Cardiac muscle cell (in vitro differentiated cells and primary cell): ENCODE data around the gene LRRC52. TPM values are rescaled to one million over a fixed set of nuclear protein-coding genes. Genes with fewer than 3 reads are reported as not detected.

Source experiments
- DNase-seq, 2 donors: peaks; one replicate each; pipeline versions ENCODE4 v3.0.0 to v3.0.0-alpha.2; 2010 to 2017; ENCODE audit warnings: low read depth in 1 of 2, low spot score in 1 of 2
- H3K27ac ChIP-seq: fragments of 200-600 bp; sonication (generic); 2 replicates; pipeline ENCODE4 v1.5.1; 2016
- H3K27me3 ChIP-seq: fragments of 200-600 bp; sonication (generic); 2 replicates; pipeline ENCODE4 v1.6.0; 2016; ENCODE audit warnings: control low read depth
- H3K36me3 ChIP-seq: fragments of 200-600 bp; sonication (generic); 2 replicates; pipeline ENCODE4 v1.5.1; 2016; ENCODE audit warnings: control low read depth
- H3K4me1 ChIP-seq: fragments of 200-600 bp; sonication (generic); 2 replicates; pipeline ENCODE4 v1.8.1; 2017; ENCODE audit warnings: low read depth, mild to moderate bottlenecking, mixed run types
- H3K4me3 ChIP-seq: fragments of 200-600 bp; sonication (generic); 2 replicates; pipeline ENCODE4 v1.5.1; 2016; ENCODE audit warnings: mild to moderate bottlenecking
- H3K9me3 ChIP-seq: fragments of 200-600 bp; sonication (generic); 2 replicates; pipeline ENCODE4 v1.5.1; 2017; ENCODE audit warnings: low read depth, mild to moderate bottlenecking, control low read depth
- polyA plus RNA-seq: library from polyadenylated mRNA; unstranded; fragments of >200 nt; fragmentation: Nextera tagmentation; extraction: Ambion mirVana; gene quantifications from 2 replicates; pipeline ENCODE4 v1.2.1, GENCODE V29; 2016
- total RNA-seq: library from RNA; depleted of rRNA; stranded (reverse); fragments of >200 nt; gene quantifications from 2 replicates; pipeline ENCODE4 v1.2.3, GENCODE V29; 2016
- TF ChIP-seq, protein P1 (sequence below): IDR thresholded peaks from 2 replicates; pipeline ENCODE4 v1.5.1; 2012; ENCODE audit warnings: low read depth, mild to moderate bottlenecking, low read length

Gene LRRC52
- total and polyA plus RNA-seq, 2 experiments from 2014 or later: 0.20 to 0.77 TPM

DNA sequence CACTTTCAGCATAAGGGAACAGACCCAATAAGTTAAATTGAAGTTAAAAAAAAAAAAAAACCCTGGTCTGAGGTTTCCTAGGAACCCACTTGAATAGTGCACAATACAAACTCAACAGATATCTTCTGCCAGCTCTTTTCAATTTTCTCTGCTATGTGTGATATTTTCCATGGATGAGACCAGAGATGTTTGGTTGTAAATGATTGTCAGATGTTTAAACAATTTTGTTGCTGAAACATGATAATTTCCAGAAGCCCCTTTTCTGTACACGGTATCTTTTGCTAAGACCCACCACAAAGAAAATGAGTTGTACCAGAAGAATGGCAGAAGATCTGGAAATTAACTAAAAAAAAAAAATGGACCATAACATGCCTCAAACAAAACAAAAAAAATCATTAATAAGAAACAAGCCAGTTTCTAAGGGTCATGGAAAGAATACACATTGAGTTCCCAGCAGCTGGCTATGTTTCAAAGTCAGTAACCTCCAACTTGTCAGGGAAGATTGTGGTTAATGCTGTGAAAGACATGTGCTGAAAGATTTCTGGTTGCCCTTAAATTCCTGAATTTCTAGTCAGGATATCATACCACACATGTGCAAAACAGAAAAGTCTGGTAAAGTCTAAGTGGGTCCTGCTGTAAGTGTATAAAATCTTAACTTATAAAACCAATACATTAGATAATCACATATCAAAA lies 51.6 kb downstream of the LRRC52 start:
- Histone ChIP-seq H3K4me1 (no peaks in the 10 kb centered on the region), H3K4me3 (no peak overlapping the region), H3K36me3 (no peaks in the 10 kb centered on the region), H3K9me3 (no peaks in the 10 kb centered on the region), H3K27me3 (peaks cover 19% of the 10 kb centered on the region), H3K27ac (no peak overlapping the region)
- TF ChIP-seq, protein P1, sequence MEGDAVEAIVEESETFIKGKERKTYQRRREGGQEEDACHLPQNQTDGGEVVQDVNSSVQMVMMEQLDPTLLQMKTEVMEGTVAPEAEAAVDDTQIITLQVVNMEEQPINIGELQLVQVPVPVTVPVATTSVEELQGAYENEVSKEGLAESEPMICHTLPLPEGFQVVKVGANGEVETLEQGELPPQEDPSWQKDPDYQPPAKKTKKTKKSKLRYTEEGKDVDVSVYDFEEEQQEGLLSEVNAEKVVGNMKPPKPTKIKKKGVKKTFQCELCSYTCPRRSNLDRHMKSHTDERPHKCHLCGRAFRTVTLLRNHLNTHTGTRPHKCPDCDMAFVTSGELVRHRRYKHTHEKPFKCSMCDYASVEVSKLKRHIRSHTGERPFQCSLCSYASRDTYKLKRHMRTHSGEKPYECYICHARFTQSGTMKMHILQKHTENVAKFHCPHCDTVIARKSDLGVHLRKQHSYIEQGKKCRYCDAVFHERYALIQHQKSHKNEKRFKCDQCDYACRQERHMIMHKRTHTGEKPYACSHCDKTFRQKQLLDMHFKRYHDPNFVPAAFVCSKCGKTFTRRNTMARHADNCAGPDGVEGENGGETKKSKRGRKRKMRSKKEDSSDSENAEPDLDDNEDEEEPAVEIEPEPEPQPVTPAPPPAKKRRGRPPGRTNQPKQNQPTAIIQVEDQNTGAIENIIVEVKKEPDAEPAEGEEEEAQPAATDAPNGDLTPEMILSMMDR: no peak
- peak in 1 of 2 donors; percentile 73 for DNase-seq

DNA sequence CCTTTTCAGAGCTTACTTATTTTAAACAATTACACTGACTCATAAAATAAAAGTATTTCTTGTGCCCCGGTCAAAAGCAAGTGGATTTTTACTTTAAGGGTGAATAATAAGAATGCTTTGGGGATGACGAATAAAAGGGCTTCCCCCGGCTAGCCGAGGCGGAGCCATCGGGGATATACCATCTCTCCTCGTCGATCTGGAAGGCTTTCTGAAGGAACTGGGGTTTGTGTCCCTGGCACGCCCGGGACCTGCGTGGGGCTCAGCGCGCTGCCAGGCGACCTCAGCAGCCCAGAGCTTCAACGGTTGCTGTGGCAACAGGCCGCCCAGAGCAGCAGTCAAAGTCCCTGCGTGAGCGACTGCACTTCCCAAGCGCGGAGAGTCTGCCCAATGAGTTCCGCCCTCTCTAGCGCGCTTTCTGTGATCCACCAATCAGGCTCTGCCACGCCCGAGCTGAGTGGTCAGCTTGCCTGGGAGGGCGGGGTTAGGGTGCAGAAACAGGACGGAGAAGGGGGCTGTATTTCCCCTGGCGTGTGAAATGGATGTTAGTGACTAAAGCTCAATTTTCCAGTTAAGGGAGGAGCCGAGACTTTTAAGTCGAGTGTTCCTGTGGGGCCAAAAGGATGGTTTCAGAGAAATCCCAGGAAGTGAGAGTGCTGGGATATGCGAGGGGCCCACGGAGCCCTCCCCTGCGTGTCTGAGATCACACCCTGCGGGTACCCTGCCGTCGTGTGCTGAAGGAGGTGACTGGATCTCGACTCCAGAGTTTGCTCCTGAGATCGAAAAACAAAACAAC lies 54.3 kb downstream of the LRRC52 start:
- H3K27me3 ChIP-seq: peaks cover 19% of the 10 kb centered on the region
- H3K4me3 ChIP-seq: peak overlapping the region; percentile 54
- no peaks in the 10 kb centered on the region for H3K4me1 ChIP-seq
- H3K27ac ChIP-seq: peak overlapping the region; percentile 70
- TF ChIP-seq, protein P1: no peak
- no peaks in the 10 kb centered on the region for H3K36me3 ChIP-seq
- peak; percentile 96 to 97 for DNase-seq
- H3K9me3 ChIP-seq: no peaks in the 10 kb centered on the region

DNA sequence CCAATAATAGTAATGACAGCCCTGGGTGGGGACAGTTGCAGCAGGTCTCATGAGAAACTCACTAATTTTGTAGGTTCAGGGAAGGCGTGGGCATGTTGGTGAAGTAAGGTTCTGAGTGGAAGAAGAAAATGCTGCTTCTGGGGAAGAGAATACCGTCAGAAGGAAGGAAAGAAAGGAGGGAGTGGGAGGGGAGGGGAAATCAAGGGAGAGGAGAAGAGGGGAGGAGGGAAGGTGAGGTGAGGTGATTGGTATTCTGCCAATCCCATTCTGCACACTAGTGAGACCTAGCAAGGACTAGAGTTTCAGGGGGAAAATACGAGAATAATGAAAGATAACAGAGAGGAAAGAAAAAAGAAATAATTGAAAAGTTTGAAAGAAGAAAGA lies 54.9 kb downstream of the LRRC52 start:
- H3K4me3 ChIP-seq: peak overlapping the region; percentile 54
- H3K27me3 ChIP-seq: peaks cover 13% of the 10 kb centered on the region
- no peaks in the 10 kb centered on the region for H3K4me1 ChIP-seq
- no peaks in the 10 kb centered on the region for H3K36me3 ChIP-seq
- TF ChIP-seq, protein P1: no peak
- H3K9me3 ChIP-seq: no peaks in the 10 kb centered on the region
- DNase-seq: no peak
- peak overlapping the region; percentile 70 for H3K27ac ChIP-seq

DNA sequence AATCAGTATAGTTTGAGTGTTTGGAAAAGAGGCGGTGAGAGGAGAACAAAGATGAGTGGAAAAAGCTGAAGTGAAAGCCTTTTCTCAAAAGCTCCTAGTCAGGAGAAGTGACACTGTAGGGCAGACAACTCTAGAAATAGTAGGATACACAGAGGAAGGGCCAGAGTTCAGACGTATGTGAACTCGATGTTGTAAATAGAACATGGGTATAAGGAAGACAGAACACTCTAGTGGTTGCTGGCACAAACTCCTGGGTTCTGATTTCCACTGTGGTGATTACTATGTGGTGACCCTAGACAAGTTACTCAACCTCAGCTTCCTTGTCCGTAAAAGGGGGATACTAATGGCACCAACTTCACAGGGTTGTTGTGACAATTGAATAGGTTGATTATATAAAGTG lies 57.0 kb downstream of the LRRC52 start:
- H3K4me1 ChIP-seq: no peaks in the 10 kb centered on the region
- peaks cover 9% of the 10 kb centered on the region for H3K27me3 ChIP-seq
- H3K36me3 ChIP-seq: no peaks in the 10 kb centered on the region
- no peak overlapping the region for H3K4me3 ChIP-seq
- H3K27ac ChIP-seq: no peak overlapping the region
- H3K9me3 ChIP-seq: no peaks in the 10 kb centered on the region
- TF ChIP-seq, protein P1: no peak
- no peak for DNase-seq

DNA sequence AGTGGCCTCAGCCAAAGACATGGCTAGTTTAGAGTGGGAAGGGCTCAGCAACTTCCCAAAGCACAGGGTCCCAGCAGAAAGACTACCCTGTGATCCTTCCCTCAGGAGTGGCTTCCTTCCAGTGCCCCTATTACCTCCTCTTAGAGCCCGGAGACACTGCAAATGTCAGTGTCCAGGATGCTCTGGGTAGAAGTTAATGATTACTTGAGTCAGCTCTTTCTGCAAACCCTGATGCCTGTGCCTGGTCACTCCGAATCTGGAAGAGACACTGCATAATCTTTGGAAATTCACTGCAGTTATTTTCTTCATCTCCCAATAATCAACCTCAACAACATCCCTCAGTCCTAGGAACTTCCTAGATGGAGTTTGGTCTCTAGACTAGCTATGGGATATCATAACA lies 60.0 kb downstream of the LRRC52 start:
- no peak for DNase-seq
- no peaks in the 10 kb centered on the region for H3K9me3 ChIP-seq
- no peak overlapping the region for H3K4me3 ChIP-seq
- H3K27ac ChIP-seq: no peak overlapping the region
- H3K36me3 ChIP-seq: no peaks in the 10 kb centered on the region
- H3K4me1 ChIP-seq: no peaks in the 10 kb centered on the region
- H3K27me3 ChIP-seq: peaks cover 9% of the 10 kb centered on the region
- TF ChIP-seq, protein P1: no peak
